ENCODE measurements around the gene RAD54L.
"Not testable (repeated sequence)": the region's sequence is repeated elsewhere in the genome, so short reads cannot be mapped to it uniquely, and the experiment has no call there.

The RAD54L gene

GRCh38 chr1:46247436-46248121, at the start of gene RAD54L:
Gene RAD54L, plus strand, starts transcription at chr1:46247763. Its CDS starts 643 bp downstream, at chr1:46248406.
- DNase-seq, result peak; percentile 100

GRCh38 chr1:46197964-46198811, 49.4 kb upstream of the RAD54L start, which contains the start of gene POMGNT1:
Gene POMGNT1, minus strand, starts transcription at chr1:46198434. Its CDS starts 613 bp downstream, at chr1:46197821.
- DNase-seq, result peak; percentile 70

- no peak for DNase-seq
These were observed 48.3 kb upstream of the RAD54L start for GRCh38 chr1:46199233-46199749.

- DNase-seq, result no peak
These were observed 43.7 kb upstream of the RAD54L start for GRCh38 chr1:46203738-46204405.

GRCh38 chr1:46204406-46204742, 43.2 kb upstream of the RAD54L start:
- no peak for DNase-seq

- no peak for DNase-seq
These were observed 42.4 kb upstream of the RAD54L start for GRCh38 chr1:46205141-46205540.

GRCh38 chr1:46205791-46206190, 41.8 kb upstream of the RAD54L start:
- DNase-seq, result no peak

GRCh38 chr1:46206399-46206798, 41.2 kb upstream of the RAD54L start:
- no peak for DNase-seq

- no peak for DNase-seq
These were observed 37.0 kb upstream of the RAD54L start for GRCh38 chr1:46210561-46210960.

- DNase-seq, result no peak
These were observed 36.5 kb upstream of the RAD54L start for GRCh38 chr1:46211051-46211450.

GRCh38 chr1:46215504-46215903, 32.1 kb upstream of the RAD54L start:
- no peak for DNase-seq

GRCh38 chr1:46218443-46218842, 29.1 kb upstream of the RAD54L start:
- DNase-seq, result no peak

- DNase-seq, result no peak
These were observed 27.7 kb upstream of the RAD54L start for GRCh38 chr1:46219551-46220520.

GRCh38 chr1:46220808-46221207, 26.8 kb upstream of the RAD54L start:
- no peak for DNase-seq

- no peak for DNase-seq
These were observed 25.8 kb upstream of the RAD54L start for GRCh38 chr1:46221749-46222148.

- not testable (repeated sequence) for DNase-seq
These were observed 24.5 kb upstream of the RAD54L start for GRCh38 chr1:46223055-46223454.

GRCh38 chr1:46223472-46223943, 24.1 kb upstream of the RAD54L start:
- peak; percentile 87 for DNase-seq

- DNase-seq, result no peak
These were observed 22.6 kb upstream of the RAD54L start for GRCh38 chr1:46224966-46225365.

GRCh38 chr1:46231231-46231630, 16.3 kb upstream of the RAD54L start:
- DNase-seq, result not testable (repeated sequence)

- no peak for DNase-seq
These were observed 10.7 kb upstream of the RAD54L start for GRCh38 chr1:46236882-46237281.

- peak; percentile 11 for DNase-seq
These were observed 8.7 kb upstream of the RAD54L start for GRCh38 chr1:46238865-46239264.

- not testable (repeated sequence) for DNase-seq
These were observed 5.8 kb upstream of the RAD54L start for GRCh38 chr1:46241733-46242132.

Measured in hematopoietic multipotent progenitor cell treated with erythropoietin and hydrocortisone succinate and interleukin-3 and kit ligand, for 8 days (in vitro differentiated cells).